GM12873 (cell line): ENCODE data around the gene C19orf67.
A peak's percentile ranks its signal among the peaks of the same experiment; 100 is the strongest.

Experiments
- TF ChIP-seq, protein P1 (sequence below): IDR thresholded peaks from 2 replicates; pipeline ENCODE4 v1.5.1; 2012; ENCODE audit warnings: low read depth, mild to moderate bottlenecking, moderate library complexity, low read length, control low read depth; ENCODE audit not compliant: insufficient read depth; ENCODE audit errors: missing control alignments

C19orf67 gene

DNA sequence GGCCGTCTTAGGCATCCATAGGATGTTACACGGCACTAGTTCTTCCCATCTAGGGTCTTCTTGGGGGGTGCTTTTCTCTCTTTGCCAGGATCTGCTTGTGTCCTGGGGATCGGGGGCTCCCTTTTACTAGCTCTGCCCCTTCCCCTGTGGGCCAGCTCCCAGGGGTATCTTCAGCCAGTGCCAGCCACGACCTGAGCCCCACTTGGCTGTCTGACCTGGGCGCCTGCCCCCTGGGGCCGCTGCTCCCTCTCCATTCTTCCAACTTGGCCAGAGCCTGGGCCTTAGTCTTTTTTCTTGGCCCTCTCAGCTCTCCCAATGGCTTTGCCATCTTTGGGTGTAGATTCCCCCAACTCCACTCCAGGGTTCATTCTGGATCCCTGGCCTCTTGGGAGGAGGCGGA, 28.9 kb upstream of the C19orf67 start:
- TF ChIP-seq, protein P1, sequence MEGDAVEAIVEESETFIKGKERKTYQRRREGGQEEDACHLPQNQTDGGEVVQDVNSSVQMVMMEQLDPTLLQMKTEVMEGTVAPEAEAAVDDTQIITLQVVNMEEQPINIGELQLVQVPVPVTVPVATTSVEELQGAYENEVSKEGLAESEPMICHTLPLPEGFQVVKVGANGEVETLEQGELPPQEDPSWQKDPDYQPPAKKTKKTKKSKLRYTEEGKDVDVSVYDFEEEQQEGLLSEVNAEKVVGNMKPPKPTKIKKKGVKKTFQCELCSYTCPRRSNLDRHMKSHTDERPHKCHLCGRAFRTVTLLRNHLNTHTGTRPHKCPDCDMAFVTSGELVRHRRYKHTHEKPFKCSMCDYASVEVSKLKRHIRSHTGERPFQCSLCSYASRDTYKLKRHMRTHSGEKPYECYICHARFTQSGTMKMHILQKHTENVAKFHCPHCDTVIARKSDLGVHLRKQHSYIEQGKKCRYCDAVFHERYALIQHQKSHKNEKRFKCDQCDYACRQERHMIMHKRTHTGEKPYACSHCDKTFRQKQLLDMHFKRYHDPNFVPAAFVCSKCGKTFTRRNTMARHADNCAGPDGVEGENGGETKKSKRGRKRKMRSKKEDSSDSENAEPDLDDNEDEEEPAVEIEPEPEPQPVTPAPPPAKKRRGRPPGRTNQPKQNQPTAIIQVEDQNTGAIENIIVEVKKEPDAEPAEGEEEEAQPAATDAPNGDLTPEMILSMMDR: no peak

DNA sequence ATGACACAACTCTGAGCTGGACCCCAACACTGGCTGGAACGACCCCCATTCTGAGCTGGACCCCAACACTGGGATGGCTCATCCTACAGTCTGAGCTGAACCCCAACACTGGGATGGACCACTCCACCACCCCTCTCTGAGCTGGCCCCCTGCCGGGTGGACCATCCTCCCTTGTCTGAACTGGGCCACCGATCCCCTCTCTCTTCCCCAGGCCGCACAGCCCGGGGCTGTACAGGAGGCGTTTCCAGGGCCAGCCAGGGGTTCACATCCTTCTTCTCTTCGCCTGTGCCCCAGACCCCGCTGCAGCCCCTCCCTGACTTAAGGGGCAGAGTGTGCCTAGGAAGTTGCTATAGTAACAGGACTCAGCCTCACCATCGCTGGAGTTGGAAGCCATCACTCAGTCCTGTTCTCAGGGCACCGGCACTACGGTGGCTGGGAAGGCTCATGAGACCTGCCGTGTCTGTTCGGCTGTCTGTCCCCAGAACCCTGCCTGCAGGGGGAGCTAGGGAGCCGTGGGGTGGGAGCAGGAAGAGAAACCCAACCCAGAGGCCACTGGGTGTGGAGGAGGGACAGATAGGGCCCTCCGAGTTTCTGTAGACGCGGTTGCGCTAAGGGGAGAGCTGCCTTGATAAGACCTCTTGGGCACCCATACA, 28.3 kb upstream of the C19orf67 start:
- TF ChIP-seq, protein P1: peak; percentile 59

DNA sequence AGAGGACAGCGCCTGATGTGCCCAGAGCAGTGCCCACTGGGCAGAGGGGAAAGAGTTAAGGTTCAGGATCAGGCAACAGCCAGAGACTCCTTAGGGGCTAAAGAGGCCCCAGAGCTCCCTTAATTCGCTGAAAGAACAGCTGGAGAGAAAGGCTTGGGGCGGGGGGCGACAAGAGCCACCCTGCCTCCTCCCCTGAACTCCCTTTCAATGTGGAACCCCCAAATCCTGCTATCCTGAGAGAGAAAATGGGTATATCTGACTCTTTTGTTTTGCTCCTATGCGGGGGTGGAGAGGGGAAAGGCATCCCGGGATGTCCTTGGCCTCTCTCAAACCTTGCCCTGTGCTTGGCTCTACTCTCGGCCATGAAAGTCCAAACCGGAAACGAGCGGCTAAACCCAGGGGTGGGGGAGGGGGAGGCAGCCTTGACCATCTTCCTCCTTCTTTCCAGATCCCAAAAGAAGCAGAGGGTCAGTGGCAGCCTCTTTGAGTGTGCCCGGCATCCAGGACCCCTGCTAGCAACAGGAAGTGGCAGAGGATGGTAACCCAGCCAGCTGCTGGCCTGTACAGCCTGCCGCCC, 27.3 kb upstream of the C19orf67 start:
- TF ChIP-seq, protein P1: no peak

DNA sequence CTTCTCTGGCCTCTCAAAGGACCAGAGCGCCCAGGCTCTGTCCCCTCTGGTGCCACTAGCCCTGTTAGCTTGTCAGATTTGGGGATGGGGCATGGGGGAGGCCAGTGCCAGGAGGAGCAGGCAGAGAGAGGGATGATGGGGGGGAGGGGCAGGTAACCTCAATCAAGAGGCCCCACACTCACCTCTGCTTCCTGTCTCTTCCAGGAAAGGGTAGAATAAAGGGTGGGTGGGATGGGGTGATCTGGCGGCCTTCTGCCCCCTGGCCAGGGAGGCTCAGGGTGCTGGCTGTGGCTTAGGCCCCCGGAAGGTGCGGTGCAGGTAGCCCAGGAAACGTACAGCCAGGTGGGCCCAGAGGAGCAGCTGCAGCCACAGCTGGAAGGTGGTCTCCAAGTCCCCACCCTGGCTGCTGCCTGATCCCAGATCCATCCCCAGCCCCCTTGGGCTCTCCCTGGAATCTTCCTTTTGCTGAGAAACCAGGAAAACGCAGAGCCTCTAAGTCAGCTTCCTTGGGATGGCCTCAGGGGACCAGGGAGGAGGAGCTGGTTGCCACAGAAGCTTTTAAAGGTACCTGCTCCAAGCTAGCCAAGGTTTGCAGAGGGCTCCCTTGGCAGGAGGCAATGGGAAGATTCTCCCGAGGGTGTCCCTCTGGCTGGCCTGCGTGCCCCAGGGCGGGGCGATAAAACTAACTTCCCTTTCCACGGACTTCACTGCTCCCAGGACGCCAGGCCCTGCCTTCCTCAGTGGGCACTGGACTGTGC, 26.6 kb upstream of the C19orf67 start:
- TF ChIP-seq, protein P1: no peak

DNA sequence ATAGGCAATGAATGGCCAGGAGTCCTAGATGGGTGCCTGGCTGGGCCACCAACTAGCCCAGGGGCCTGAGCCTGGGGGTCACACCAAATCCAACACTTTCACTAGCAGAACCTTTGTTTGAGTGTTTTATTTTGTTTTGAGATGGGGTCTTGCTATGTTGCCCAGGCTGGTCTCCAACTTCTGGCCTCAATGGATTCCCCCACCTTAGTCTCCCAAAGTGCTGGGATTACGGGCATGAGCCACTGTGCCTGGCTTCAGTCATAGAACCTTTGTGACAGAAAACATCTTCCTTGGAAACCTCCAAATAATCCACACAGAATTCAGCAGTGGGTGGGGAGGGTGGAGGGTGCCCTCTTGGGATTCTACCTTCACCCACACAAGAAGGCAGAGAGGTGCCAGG, 25.9 kb upstream of the C19orf67 start:
- TF ChIP-seq, protein P1: no peak

GRCh38 chr19:14110650-14111049, 25.1 kb upstream of the C19orf67 start:
- TF ChIP-seq, protein P1: no peak
